Activated CD4-positive, alpha-beta T cell treated with anti-CD3 and anti-CD28 coated beads for 48 hours (primary cell): Measurements from ENCODE around the gene STAB2.

Source experiments
- DNase-seq: peaks from one replicate; pipeline ENCODE4 v3.0.0-alpha.2; 2020

Gene STAB2

DNA sequence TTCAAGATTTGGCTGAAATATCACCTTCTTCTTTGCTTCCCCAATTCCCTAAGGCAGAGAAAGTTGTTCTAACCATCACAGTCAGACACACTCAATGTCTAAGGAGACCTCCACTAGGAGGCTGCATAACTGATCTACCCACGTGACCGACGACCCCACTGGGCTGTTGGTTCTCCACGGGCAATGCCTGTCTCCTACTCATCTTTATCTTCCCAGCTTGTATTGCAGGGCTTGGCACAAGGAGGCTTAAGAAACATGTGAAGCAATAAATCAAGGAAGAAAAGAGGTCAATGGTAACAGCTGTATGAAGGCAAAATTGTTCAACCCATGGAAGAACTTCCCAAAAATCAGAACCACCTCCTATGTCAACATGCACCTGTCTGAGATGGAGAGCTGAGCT lies 226.9 kb downstream of the STAB2 start:
- no peak for DNase-seq

GRCh38 chr12:103814436-103814835 lies 227.4 kb downstream of the STAB2 start:
- DNase-seq = no peak
